NCI-H524 (cell line): ENCODE data around the gene C17orf113.

Experiments
- DNase-seq, 2 experiments: peaks; one replicate each; lab custom pipeline; 2025; lab: John Stamatoyannopoulos, UW

Gene C17orf113

GRCh38 chr17:42050393-42051012 lies at the start of gene C17orf113:
Gene C17orf113 (minus strand): TSS chr17:42050601. CDS start chr17:42043376, 7,225 bp downstream.
- DNase-seq, result peak; percentile 34 to 70

DNA sequence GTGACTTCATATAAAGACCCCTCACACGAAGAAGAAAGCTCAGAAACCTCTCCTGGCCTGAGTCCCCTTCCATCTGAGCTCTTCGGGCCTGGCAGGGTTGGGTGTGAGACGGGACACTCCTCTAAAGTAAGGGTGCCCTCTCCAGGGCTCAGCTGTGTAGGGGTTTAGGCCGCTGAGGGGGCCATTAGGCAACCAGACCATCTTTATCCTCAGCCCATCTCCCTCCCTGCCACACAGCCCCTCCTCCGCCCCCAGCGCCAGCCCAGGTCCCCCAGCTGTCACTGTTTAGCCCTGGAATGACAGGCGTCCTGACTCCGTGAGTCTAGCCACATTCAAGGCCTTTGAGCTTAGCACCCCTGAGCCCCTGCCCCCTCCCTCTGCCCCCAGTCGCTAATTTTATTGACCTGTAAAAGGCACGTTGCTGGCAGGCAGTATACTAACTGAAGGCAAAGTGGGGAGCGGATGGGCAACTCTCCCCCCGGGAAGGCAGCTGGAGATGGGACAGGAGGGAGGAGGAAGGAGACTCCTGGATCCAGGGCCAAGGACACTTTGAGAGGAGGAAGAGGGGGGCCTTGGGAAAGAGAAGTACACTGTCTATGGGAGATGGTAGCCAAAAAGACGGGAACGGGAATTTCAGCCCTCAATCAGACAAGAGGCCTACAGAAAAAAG lies 48.5 kb upstream of the C17orf113 start:
- DNase-seq, result peak; percentile 71 to 89

DNA sequence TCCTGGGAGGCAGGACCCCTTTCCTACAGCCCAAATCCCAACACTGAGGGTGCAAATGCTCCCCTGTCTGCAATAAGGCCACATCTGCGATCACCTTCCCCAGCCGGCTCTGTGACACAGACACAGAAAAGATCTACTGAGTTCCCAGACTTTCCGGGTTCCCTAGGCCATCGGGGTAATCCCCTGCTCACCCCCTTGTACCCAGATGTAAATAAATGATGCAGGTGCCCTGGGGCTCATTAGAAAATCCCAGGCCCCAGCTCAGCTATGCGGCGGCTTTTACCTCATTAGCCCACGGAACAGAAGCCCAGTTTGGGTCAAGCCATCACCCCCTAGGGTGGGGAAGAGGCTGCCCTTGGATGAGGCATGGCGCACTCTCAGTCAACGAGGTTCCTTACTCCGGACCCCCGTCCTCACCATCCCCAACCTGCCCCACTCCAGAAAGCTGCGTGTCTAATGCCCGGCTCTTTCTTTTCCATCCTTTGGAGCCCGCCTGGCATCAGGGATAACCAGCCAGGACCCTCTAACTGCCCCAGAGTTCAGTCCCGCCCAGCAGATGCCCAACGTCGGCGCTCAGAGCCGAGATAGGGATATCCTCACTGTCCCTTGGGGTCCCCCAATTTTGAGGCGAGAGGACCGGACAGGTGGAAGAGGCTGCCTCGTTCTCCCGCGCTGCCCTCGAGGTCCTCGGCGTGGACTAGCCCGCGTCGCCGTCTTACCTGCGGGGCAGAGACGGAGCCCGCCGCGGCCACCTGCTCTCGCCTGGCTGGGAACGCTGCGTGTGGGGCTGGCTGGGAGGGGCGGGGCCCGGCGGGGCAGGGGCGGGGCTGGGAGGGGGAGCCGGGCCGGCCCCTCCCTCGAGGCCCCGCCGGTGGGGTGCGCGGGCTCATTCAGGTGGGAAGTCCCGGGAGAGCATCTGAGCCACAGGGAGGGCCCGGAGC lies 47.6 kb upstream of the C17orf113 start, which contains the start of gene ZNF385C:
Gene ZNF385C (minus strand): TSS at position 783 of the 941 bp plus-strand sequence. CDS start 35,417 bp downstream, outside the sequence.
- DNase-seq, result peak; percentile 45 to 66

GRCh38 chr17:42096360-42097111 lies 46.1 kb upstream of the C17orf113 start:
- no peak for DNase-seq

GRCh38 chr17:42094375-42095069 lies 44.1 kb upstream of the C17orf113 start:
- DNase-seq, result no peak

- DNase-seq, result no peak
Observed at GRCh38 chr17:42092939-42093338, 42.5 kb upstream of the C17orf113 start.

GRCh38 chr17:42090964-42091790 lies 40.8 kb upstream of the C17orf113 start:
- DNase-seq, result no peak

DNA sequence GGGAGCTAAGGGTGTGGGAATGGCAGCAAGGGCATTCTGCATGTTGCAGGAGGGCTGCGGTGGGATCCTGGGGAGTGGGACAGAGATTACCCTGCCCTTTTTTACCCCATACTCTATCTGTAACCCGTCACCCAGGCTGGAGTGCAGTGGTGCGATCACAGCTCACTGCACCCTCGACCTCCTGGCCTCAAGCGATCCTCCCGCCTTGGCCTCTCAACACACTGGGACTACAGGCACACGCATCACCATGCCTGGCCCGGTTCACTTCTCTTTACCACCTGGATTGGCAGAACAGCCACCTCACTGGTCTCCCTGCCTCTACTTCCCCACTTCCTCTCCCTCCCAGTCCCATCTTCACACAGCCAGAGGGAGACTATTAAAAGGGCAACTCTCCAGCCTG lies 38.3 kb upstream of the C17orf113 start:
- DNase-seq, result no peak

DNA sequence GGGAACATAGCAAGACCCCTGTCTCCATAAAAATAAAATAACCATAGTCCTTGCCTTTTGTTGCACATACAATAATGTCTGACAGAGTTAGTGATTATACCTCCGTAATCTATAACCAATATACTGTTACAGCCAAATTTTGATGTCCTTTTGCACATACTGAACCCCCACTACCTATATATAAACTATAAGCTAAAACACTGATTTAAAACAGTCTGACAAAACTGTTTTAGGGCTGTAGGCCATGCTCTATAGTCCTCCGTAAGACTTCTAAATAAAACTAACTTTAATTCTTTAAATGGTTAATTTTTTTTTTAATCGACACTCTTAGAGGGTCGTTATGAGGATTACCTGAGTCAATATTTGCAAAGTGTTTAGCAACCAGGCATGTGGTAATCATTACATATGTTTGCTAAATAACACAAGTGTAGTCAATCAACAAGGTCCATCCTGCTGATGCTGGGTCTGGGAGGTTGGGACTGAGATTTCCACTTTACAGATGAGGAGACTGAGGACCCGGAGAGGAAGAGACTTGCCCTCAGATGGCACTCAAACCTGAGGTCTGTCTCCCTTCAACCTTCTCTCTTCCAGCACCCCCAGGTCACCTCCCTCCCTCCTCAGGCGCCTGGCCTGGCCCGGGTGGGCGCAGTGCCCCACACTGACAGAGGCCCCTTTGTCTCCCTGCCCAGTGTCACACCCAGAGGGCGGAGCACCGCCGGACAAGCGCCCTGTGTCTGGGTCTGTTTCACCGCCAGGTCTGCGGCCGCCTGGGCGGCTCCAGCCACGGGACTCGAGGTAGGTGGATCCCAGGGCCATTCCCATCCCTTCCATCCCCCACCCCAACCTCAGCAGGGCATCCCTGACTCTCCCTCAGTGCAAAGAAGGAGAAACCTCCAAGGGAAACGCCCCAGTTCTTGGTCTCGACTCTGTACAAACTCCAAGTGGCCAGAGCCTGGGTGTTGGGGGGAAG lies 37.6 kb upstream of the C17orf113 start:
- no peak for DNase-seq

DNA sequence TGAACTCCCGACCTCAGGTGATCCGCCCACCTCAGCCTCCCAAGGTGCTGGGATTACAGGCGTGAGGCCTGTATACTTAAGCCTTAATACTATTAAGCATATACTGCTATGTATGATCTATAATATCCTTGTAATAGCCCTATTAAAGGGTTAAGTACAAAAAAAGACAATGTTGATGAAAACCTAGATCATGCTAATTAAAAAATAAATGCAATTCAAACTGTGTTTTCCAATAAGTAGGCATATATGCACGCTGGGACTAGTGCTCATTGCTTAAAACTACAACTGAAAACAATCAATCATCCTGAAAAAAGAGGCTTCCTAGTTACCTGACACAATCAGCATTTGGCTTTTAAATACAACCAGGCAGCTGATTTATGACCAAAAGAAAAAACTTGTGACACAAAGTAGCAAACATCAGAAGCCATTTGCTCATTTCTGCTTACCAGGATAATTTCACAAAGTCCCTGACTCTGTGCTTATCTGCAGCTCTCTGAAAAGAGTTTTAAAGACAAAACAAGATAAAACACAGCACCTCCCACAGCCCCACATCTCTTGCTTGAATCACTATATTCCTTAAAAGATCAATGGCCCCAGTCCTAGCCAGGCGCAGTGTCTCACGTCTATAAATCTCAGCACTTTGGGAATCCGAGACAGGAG lies 36.8 kb upstream of the C17orf113 start:
- DNase-seq, result no peak

GRCh38 chr17:42081516-42082129 lies 31.2 kb upstream of the C17orf113 start:
- no peak for DNase-seq

- no peak for DNase-seq
Observed at GRCh38 chr17:42079541-42079940, 29.1 kb upstream of the C17orf113 start.

- no peak for DNase-seq
Observed at GRCh38 chr17:42078396-42079043, 28.1 kb upstream of the C17orf113 start.

DNA sequence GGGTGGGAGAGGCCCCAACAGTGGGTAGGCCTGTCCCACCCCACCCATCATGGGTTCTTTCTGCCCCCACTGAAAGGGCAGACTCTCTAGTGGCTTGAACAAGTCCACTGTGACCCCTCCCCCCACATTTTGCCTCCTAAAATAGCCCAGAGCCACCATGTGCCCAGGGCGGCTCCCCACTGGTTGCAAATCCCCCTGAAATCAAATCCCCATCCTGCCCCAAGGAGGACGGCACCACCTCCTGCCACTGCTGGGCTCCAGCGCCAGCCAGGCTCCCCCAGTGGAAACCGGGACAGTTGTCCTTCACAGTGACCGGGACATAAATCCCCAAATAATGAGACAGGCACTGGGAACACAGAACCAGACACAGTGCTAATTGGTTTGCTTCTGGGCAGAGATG lies 27.4 kb upstream of the C17orf113 start:
- no peak for DNase-seq

DNA sequence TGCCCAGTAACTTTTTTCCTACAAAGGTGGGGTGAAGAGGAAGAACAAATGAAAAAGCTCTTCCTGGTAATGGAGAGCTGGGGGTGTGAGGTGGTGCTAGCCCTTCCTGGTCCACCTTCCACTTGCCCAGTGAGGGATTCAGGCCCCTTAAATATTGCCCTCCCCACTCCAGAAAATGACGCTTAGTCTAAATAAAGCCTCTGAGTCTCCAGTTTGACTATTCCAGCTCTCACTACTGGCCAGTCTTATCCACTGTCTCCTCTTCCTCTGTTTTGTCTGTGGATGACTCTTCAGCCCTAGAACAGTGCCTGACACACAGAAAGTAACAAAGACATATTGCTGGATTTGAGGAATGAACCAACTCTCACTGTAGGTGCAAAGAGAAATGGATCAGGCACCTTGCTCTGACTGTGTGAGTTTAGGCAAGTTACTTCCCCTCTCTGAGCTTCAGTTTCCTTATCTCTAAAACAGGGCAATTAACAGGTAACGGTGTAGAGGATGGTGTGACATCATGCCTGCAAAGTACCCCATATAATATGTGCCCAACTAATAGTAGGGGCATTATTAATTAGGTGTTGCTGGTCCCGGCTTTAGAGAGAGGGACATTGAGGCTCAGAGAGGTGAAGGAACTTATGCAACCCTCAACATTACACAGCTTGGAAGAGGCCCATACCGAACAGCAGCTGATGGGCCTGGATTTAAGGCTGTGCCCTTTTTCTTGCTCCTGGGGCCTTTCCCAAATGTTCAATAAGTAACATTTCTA lies 26.6 kb upstream of the C17orf113 start:
- DNase-seq, result no peak

GRCh38 chr17:42075789-42076188 lies 25.4 kb upstream of the C17orf113 start:
- DNase-seq, result no peak
